ENCODE data around the gene MLPH.

GRCh38 chr2:237474442-237474911 is 12.6 kb upstream of the MLPH start:
- TF ChIP-seq CTCF (IDR thresholded peaks at IDR 0.05) (no peak), POLR2AphosphoS5 (IDR thresholded peaks at IDR 0.05; ENCODE audit: insufficient read depth in 1 of 2, low read depth in 1 of 2) (no peak)
